Neural progenitor cell (in vitro differentiated cells): ENCODE data around the gene FAM163A.

ENCODE experiments used
- EZH2 ChIP-seq: fragments of 200-600 bp; sonication (generic); IDR thresholded peaks from 2 replicates; pipeline ENCODE4 v1.6.1; 2017; ENCODE audit warnings: antibody characterized with exemption, mild to moderate bottlenecking, moderate library complexity
- EZH2phosphoT487 ChIP-seq: fragments of 200-600 bp; sonication (generic); IDR thresholded peaks from 2 replicates; pipeline ENCODE4 v1.6.1; 2017; ENCODE audit warnings: antibody characterized with exemption
- TF ChIP-seq, protein P1 (sequence below): fragments of 200-600 bp; sonication (generic); IDR thresholded peaks from 2 replicates; pipeline ENCODE4 v1.5.1; 2017; ENCODE audit warnings: antibody characterized with exemption, mild to moderate bottlenecking

DNA sequence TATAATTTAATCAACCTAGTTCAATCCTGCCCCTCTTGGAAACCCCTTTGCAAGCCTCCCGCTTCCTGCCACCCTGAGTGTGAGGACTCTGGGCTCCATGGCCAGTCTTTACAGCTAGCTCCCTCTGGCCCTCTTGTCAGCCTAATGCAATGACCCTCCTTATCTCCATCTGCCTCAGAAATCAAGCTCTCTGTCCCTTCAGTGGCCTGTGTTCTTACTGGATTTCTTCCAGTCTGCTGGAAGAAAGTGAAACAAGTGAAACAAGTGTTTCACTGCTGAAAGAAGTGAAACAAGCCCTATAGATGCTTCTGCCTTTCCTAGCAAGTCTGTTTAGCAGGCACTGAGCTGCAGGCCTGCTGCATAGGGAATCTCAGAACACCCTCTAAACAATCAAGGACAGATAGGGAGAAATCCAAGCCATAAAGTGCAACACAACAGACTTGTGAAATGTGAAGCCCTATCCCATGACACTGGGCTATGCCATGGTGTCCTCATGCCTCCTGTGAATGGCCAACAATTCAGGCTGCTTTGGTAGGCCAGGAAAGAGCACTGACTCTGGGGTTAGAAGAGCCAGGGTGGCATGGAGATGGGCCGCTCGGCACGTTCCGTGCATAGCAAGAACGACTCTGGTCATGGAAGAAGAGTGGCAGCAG, 55.9 kb downstream of the FAM163A start:
- TF ChIP-seq, protein P1, sequence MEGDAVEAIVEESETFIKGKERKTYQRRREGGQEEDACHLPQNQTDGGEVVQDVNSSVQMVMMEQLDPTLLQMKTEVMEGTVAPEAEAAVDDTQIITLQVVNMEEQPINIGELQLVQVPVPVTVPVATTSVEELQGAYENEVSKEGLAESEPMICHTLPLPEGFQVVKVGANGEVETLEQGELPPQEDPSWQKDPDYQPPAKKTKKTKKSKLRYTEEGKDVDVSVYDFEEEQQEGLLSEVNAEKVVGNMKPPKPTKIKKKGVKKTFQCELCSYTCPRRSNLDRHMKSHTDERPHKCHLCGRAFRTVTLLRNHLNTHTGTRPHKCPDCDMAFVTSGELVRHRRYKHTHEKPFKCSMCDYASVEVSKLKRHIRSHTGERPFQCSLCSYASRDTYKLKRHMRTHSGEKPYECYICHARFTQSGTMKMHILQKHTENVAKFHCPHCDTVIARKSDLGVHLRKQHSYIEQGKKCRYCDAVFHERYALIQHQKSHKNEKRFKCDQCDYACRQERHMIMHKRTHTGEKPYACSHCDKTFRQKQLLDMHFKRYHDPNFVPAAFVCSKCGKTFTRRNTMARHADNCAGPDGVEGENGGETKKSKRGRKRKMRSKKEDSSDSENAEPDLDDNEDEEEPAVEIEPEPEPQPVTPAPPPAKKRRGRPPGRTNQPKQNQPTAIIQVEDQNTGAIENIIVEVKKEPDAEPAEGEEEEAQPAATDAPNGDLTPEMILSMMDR = no peak
- no peak for TF ChIP-seq EZH2
- TF ChIP-seq EZH2phosphoT487 = no peak
